Right ventricle myocardium inferior (tissue), 1 donor: ENCODE measurements around the gene OR5K1. TPM values are rescaled to one million over a fixed set of nuclear protein-coding genes. Genes with fewer than 3 reads are reported as not detected.
A peak's percentile ranks its signal among the peaks of the same experiment; 100 is the strongest.

ENCODE experiments used
- ATAC-seq: fragments of 200-7000 bp; cut with Tn5 transposase; one replicate; pipeline ENCODE4 v1.9.1; 2020; ENCODE audit warnings: mild to moderate bottlenecking, moderate library complexity
- DNase-seq: peaks from one replicate; pipeline ENCODE4 v3.0.0; 2021; ENCODE audit errors: missing footprints
- intact Hi-C: fragments of 100-400 bp; cut with DNase I; formaldehyde crosslinking; loops from one replicate; pipeline ENCODE4 v1.11.0; 2022
- total RNA-seq: library from RNA; stranded (reverse); fragmentation: NEBNext Ultra II Directional; extraction: Animal tissue kit (Norgen Biotek cat#: 25700); gene quantifications from one replicate; pipeline ENCODE4 v1.2.1, GENCODE V29; 2021
- donor health status: DM: no; HTN: yes; CAD: no; lungs with severe emphysema.

Gene OR5K1
- total RNA-seq, 1 donor from 2014 or later, result not detected

DNA sequence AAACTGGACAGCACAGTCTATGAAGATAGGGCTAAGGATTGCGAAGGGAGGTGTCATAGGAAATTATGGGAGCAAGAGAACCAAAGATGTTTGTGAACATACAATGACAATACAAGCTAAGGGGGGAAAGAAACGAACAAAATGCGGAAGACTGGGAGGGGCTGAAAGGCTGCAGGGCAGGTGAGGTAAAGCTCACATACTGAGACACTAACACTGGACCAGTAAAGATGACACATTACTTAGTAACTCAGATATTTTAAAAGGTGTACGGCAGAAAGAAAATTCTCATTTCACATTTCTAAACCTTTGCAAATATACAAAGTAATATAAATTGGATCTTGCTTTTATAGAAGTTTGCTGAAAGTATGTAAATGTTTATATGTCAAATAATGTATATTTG lies 49.6 kb downstream of the OR5K1 start:
- intact Hi-C loops, result no loop called here
- DNase-seq, result no peak
- ATAC-seq, result no peak

DNA sequence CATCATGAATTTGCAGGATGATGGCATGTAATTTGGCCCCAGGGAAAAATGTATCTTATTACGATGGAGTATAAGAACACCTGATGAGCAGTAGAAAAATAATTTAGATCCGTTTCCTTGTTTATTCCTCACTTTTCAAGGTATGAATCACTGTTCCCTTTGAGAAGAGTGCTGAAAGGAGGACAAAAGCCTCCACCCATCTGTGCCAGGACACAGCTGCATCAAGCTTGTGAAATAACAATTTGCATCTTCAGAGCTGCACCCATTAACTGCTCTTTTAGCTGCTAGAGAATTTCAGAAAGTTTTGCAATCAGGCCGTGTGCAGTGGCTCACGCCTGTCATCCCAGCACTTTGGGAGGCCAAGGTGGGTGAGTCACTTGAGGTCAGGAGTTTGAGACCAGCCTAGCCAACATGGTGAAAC lies 50.1 kb downstream of the OR5K1 start:
- ATAC-seq, result no peak
- DNase-seq, result no peak

DNA sequence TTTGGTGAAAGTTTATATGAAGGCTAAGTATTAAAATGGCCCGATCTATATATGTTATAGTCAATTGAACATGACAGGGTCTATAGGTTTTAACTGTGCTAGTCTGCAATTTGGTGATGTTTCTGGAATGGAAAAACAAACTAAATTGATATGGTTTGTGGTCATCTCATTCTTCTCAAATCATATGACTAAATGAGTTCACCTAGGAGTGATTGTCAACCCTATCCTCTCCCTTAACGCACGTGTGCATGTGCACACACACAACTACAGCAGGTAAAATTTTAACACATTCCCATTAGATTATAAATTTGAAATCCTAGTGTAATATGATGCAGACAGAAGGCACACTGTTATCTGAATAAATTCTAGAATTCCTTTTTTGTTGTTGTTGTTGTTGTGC lies 50.7 kb downstream of the OR5K1 start:
- intact Hi-C loops, result no loop called here
- DNase-seq, result no peak

More for the DNA sequence above, 50.1 kb downstream of the OR5K1 start:
- intact Hi-C loops, result no loop called here

DNA sequence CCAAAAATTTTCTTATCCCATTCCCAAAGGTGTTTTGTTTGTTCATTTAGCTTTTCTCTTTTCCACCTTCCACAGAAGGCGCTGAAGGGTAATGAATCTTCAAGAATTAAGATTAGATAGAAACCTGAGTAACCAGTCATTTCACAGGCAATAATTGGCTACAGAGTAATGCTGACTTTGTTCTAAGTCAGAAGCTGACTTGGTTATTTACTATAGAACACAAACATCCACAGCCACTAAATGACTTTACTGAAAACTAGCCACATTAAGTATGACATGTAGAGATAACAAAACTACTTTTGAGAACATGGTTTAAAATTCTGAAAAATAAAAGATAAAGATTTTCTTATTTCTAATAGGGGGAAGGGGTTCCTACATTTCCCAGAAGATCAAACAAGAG lies 51.9 kb downstream of the OR5K1 start:
- ATAC-seq, result no peak
- DNase-seq, result no peak
- intact Hi-C loops, result no loop called here

More for the DNA sequence above, 50.7 kb downstream of the OR5K1 start:
- no peak for ATAC-seq

DNA sequence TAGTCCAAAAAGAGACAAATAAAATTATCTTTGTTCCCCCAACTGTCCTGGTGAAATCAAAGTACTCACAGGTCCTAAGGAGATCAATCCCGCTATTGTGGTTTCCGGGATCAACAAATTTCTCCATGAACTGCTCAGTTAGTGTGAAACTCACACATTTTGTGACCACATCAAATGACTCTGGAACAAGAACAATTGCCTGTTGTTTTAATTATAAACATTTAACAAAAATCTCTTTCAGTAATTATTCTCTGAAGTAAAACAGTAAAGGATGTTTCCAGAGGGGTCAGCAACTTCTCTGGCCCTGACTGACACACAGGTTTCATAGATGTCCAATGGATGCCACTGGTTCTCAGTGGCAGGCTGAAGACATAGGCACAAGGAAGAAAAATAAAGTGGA lies 55.8 kb downstream of the OR5K1 start:
- DNase-seq (no peak), ATAC-seq (no peak)
- intact Hi-C loops, result no loop called here

DNA sequence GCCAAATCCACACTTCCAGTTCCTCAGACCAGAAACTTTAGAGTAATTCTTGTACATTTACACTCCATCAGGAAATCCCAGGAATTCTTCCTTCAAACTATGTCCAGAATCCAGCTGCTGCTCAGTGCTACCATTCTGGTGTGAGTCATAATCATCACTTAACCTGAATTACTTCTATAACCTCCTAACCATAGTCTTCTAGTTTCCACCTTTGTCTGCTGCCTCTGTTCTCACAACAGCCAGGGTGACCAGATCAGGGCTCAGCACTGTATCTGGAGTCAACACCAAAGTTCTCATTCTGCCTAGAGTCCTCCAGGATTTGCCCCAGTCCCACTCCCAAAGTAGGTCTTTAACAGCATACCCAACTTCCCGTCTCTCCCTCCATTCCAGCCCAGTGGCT lies 56.4 kb downstream of the OR5K1 start:
- no peak for DNase-seq
- intact Hi-C loops, result no loop called here
- ATAC-seq, result no peak

DNA sequence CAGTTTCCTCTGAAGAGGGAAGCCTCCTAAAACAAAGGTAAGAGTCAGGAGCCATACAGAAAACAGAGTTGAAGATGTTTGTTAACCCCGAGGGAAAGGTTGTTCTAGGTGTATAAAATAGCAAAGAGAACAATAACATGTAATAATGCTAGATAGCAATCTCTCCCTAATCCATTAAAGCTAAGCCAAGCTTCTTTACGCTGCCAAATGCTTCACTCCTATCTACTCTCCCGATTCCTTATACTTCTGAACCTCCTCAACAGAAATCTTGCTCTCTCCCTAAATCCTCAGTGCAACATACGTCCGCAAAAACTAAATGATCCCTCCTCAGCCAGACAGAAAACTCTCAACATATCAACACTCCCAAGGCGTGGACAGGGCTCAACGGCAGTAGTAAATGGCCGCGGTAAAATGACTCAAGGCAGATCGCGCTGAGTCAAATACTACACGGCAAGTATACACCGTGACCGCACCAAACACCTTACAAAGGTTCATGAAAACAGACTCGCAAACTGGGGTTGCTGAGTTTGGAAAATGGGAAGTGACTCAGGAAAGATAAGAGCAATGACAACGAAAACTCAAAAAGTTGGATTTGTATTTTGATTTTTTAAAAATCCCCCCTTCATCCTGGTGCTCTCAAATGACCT lies 59.0 kb downstream of the OR5K1 start:
- intact Hi-C loops, result loop anchor here (2.0 kb wide), 2 partner anchors 71 to 379 kb away; partner anchors contain the start of genes CPOX and DCBLD2
- DNase-seq (peak; percentile 72), ATAC-seq (peak; percentile 42)

Other genes starting within 250 kb of the OR5K1 start
- gene OR5H6, start 199.0 kb upstream of the OR5K1 start, total RNA-seq, result not detected
- gene OR5H2, start 180.7 kb upstream of the OR5K1 start, total RNA-seq, result not detected
- gene OR5K4, start 109.3 kb upstream of the OR5K1 start, total RNA-seq, result not detected
- not detected for gene OR5K3, start 72.5 kb upstream of the OR5K1 start, total RNA-seq
- not detected for gene OR5K2, start 34.5 kb downstream of the OR5K1 start, total RNA-seq
- 67.1 TPM for gene CLDND1, start 59.7 kb downstream of the OR5K1 start, total RNA-seq
- gene GPR15, start 68.8 kb downstream of the OR5K1 start, total RNA-seq, result not detected
- 11.8 TPM for gene CPOX, start 130.4 kb downstream of the OR5K1 start, total RNA-seq